Parathyroid adenoma (tissue), 2 donors: ENCODE measurements around the gene SSB.

Experiments
- H2AFZ ChIP-seq: fragments of 300-600 bp; sonication (generic); one replicate; pipeline ENCODE4 v1.7.0; 2017; ENCODE audit warnings: antibody characterized with exemption, mild to moderate bottlenecking
- H3K27ac ChIP-seq: fragments of 300-600 bp; sonication (generic); one replicate; pipeline ENCODE4 v1.7.0; 2017
- H3K27me3 ChIP-seq: fragments of 300-600 bp; sonication (generic); one replicate; pipeline ENCODE4 v1.7.0; 2017; ENCODE audit warnings: low read length; ENCODE audit not compliant: control insufficient read depth, insufficient read depth
- H3K36me3 ChIP-seq: fragments of 300-600 bp; sonication (generic); one replicate; pipeline ENCODE4 v1.7.0; 2017; ENCODE audit warnings: low read length; ENCODE audit not compliant: control insufficient read depth, insufficient read depth
- H3K4me1 ChIP-seq: fragments of 300-600 bp; sonication (generic); one replicate; pipeline ENCODE4 v1.7.0; 2017; ENCODE audit warnings: control low read depth
- H3K4me2 ChIP-seq: fragments of 300-600 bp; sonication (generic); one replicate; pipeline ENCODE4 v1.7.0; 2017; ENCODE audit warnings: low read length
- H3K4me3 ChIP-seq: fragments of 300-600 bp; sonication (generic); one replicate; pipeline ENCODE4 v1.7.0; 2017; ENCODE audit warnings: low read depth, low read length
- H3K79me2 ChIP-seq: fragments of 300-600 bp; sonication (generic); one replicate; pipeline ENCODE4 v1.7.0; 2017; ENCODE audit warnings: control low read depth
- H3K9ac ChIP-seq: fragments of 300-600 bp; sonication (generic); one replicate; pipeline ENCODE4 v1.7.0; 2017; ENCODE audit warnings: mild to moderate bottlenecking
- H3K9me3 ChIP-seq: fragments of 300-600 bp; sonication (generic); one replicate; pipeline ENCODE4 v1.7.0; 2017; ENCODE audit warnings: low read length; ENCODE audit not compliant: control insufficient read depth
- CTCF ChIP-seq: fragments of 300-600 bp; sonication (generic); IDR thresholded peaks from one replicate; pipeline ENCODE4 v1.7.0; 2017; ENCODE audit warnings: antibody characterized with exemption, mild to moderate bottlenecking
- donor health status: primary hyperparathyroidism.

The SSB gene

GRCh38 chr2:169798718-169799592 lies at the start of gene SSB:
Gene SSB, plus strand, starts transcription at chr2:169798871. Its CDS starts 2,090 bp downstream, at chr2:169800961.
- no peak for TF ChIP-seq CTCF
- H2AFZ ChIP-seq, result peak within 1 kb of the TSS; percentile 82
- H3K36me3 ChIP-seq, result no peaks in the 10 kb centered on the region
- peak within 1 kb of the TSS; percentile 85 for H3K4me2 ChIP-seq
- peak within 1 kb of the TSS; percentile 68 for H3K27ac ChIP-seq
- H3K4me3 ChIP-seq, result peak within 1 kb of the TSS; percentile 89
- peaks cover 6% of the 10 kb centered on the region for H3K79me2 ChIP-seq
- peak within 1 kb of the TSS; percentile 34 for H3K9ac ChIP-seq
- no peaks in the 10 kb centered on the region for H3K9me3 ChIP-seq
- no peaks in the 10 kb centered on the region for H3K27me3 ChIP-seq
- H3K4me1 ChIP-seq, result peaks cover 3% of the 10 kb centered on the region

- Histone ChIP-seq H2AFZ (no peak overlapping the region), H3K4me1 (no peaks in the 10 kb centered on the region), H3K36me3 (no peaks in the 10 kb centered on the region), H3K79me2 (no peaks in the 10 kb centered on the region), H3K27me3 (no peaks in the 10 kb centered on the region), H3K27ac (no peak overlapping the region), H3K9ac (no peak overlapping the region), H3K4me2 (no peak overlapping the region), H3K9me3 (no peaks in the 10 kb centered on the region), H3K4me3 (no peak overlapping the region)
- TF ChIP-seq CTCF, result no peak
Measured at GRCh38 chr2:169752752-169753151, 45.9 kb upstream of the SSB start.

GRCh38 chr2:169755083-169755870 lies 43.4 kb upstream of the SSB start:
- Histone ChIP-seq H3K9me3 (no peaks in the 10 kb centered on the region), H3K79me2 (no peaks in the 10 kb centered on the region), H3K27ac (no peak overlapping the region), H2AFZ (no peak overlapping the region), H3K4me2 (no peak overlapping the region), H3K9ac (no peak overlapping the region), H3K36me3 (no peaks in the 10 kb centered on the region), H3K27me3 (no peaks in the 10 kb centered on the region), H3K4me3 (no peak overlapping the region), H3K4me1 (no peaks in the 10 kb centered on the region)
- TF ChIP-seq CTCF, result no peak

- no peak overlapping the region for H3K9ac ChIP-seq
Measured at GRCh38 chr2:169756342-169756741, 42.3 kb upstream of the SSB start.

More at GRCh38 chr2:169756342-169756741, 42.3 kb upstream of the SSB start:
- no peaks in the 10 kb centered on the region for H3K4me1 ChIP-seq
- H3K27me3 ChIP-seq, result no peaks in the 10 kb centered on the region
- no peak overlapping the region for H3K4me3 ChIP-seq
- no peaks in the 10 kb centered on the region for H3K9me3 ChIP-seq
- H3K4me2 ChIP-seq, result no peak overlapping the region
- H2AFZ ChIP-seq, result no peak overlapping the region
- TF ChIP-seq CTCF, result no peak
- H3K79me2 ChIP-seq, result no peaks in the 10 kb centered on the region
- no peak overlapping the region for H3K27ac ChIP-seq
- no peaks in the 10 kb centered on the region for H3K36me3 ChIP-seq
